ENCODE results near the gene ANKMY1.

Gene ANKMY1

GRCh38 chr2:240506406-240507059, 51.3 kb downstream of the ANKMY1 start:
- H3K27ac ChIP-seq (ENCODE audit: low read length), result no peak overlapping the region
- H3K27me3 ChIP-seq (ENCODE audit: control insufficient read depth, insufficient read depth, low read length), result no peaks in the 10 kb centered on the region
- no peaks in the 10 kb centered on the region for H3K36me3 ChIP-seq (ENCODE audit: control insufficient read depth, low read depth, low read length)
- H3K4me1 ChIP-seq (ENCODE audit: control insufficient read depth, low read depth, low read length), result no peaks in the 10 kb centered on the region
- H3K9me3 ChIP-seq (ENCODE audit: control insufficient read depth, low read depth, low read length), result no peaks in the 10 kb centered on the region
- H3K9ac ChIP-seq (ENCODE audit: low read length), result no peak overlapping the region
- no peak overlapping the region for H3K4me3 ChIP-seq (ENCODE audit: low read length)

- no peak overlapping the region for H3K27ac ChIP-seq (ENCODE audit: low read length)
- no peaks in the 10 kb centered on the region for H3K4me1 ChIP-seq (ENCODE audit: control insufficient read depth, low read depth, low read length)
- no peaks in the 10 kb centered on the region for H3K36me3 ChIP-seq (ENCODE audit: control insufficient read depth, low read depth, low read length)
- H3K27me3 ChIP-seq (ENCODE audit: control insufficient read depth, insufficient read depth, low read length), result no peaks in the 10 kb centered on the region
- H3K9me3 ChIP-seq (ENCODE audit: control insufficient read depth, low read depth, low read length), result no peaks in the 10 kb centered on the region
- no peak overlapping the region for H3K4me3 ChIP-seq (ENCODE audit: low read length)
- H3K9ac ChIP-seq (ENCODE audit: low read length), result no peak overlapping the region
These were observed 51.9 kb downstream of the ANKMY1 start for GRCh38 chr2:240505910-240506309.

- Histone ChIP-seq H3K27ac (ENCODE audit: low read length) (no peak overlapping the region), H3K9ac (ENCODE audit: low read length) (no peak overlapping the region), H3K4me3 (ENCODE audit: low read length) (no peak overlapping the region), H3K4me1 (ENCODE audit: control insufficient read depth, low read depth, low read length) (no peaks in the 10 kb centered on the region), H3K9me3 (ENCODE audit: control insufficient read depth, low read depth, low read length) (no peaks in the 10 kb centered on the region), H3K27me3 (ENCODE audit: control insufficient read depth, insufficient read depth, low read length) (no peaks in the 10 kb centered on the region), H3K36me3 (ENCODE audit: control insufficient read depth, low read depth, low read length) (no peaks in the 10 kb centered on the region)
These were observed 53.9 kb downstream of the ANKMY1 start for GRCh38 chr2:240503848-240504247.

GRCh38 chr2:240503375-240503774, 54.4 kb downstream of the ANKMY1 start:
- Histone ChIP-seq H3K27me3 (ENCODE audit: control insufficient read depth, insufficient read depth, low read length) (no peaks in the 10 kb centered on the region), H3K9ac (ENCODE audit: low read length) (no peak overlapping the region), H3K4me1 (ENCODE audit: control insufficient read depth, low read depth, low read length) (no peaks in the 10 kb centered on the region), H3K4me3 (ENCODE audit: low read length) (no peak overlapping the region), H3K36me3 (ENCODE audit: control insufficient read depth, low read depth, low read length) (no peaks in the 10 kb centered on the region), H3K27ac (ENCODE audit: low read length) (no peak overlapping the region), H3K9me3 (ENCODE audit: control insufficient read depth, low read depth, low read length) (no peaks in the 10 kb centered on the region)

GRCh38 chr2:240502430-240503121, 55.2 kb downstream of the ANKMY1 start:
- H3K9me3 ChIP-seq (ENCODE audit: control insufficient read depth, low read depth, low read length), result no peaks in the 10 kb centered on the region
- no peak overlapping the region for H3K4me3 ChIP-seq (ENCODE audit: low read length)
- no peaks in the 10 kb centered on the region for H3K4me1 ChIP-seq (ENCODE audit: control insufficient read depth, low read depth, low read length)
- no peak overlapping the region for H3K27ac ChIP-seq (ENCODE audit: low read length)
- H3K36me3 ChIP-seq (ENCODE audit: control insufficient read depth, low read depth, low read length), result no peaks in the 10 kb centered on the region
- H3K27me3 ChIP-seq (ENCODE audit: control insufficient read depth, insufficient read depth, low read length), result no peaks in the 10 kb centered on the region
- H3K9ac ChIP-seq (ENCODE audit: low read length), result no peak overlapping the region

GRCh38 chr2:240502059-240502429, 55.7 kb downstream of the ANKMY1 start:
- no peak overlapping the region for H3K9ac ChIP-seq (ENCODE audit: low read length)

GRCh38 chr2:240501531-240501991, 56.2 kb downstream of the ANKMY1 start:
- no peak overlapping the region for H3K27ac ChIP-seq (ENCODE audit: low read length)
- H3K9ac ChIP-seq (ENCODE audit: low read length), result no peak overlapping the region
- H3K9me3 ChIP-seq (ENCODE audit: control insufficient read depth, low read depth, low read length), result no peaks in the 10 kb centered on the region
- H3K4me3 ChIP-seq (ENCODE audit: low read length), result no peak overlapping the region
- no peaks in the 10 kb centered on the region for H3K27me3 ChIP-seq (ENCODE audit: control insufficient read depth, insufficient read depth, low read length)
- H3K36me3 ChIP-seq (ENCODE audit: control insufficient read depth, low read depth, low read length), result no peaks in the 10 kb centered on the region
- no peaks in the 10 kb centered on the region for H3K4me1 ChIP-seq (ENCODE audit: control insufficient read depth, low read depth, low read length)

More at GRCh38 chr2:240502059-240502429, 55.7 kb downstream of the ANKMY1 start:
- Histone ChIP-seq H3K9me3 (ENCODE audit: control insufficient read depth, low read depth, low read length) (no peaks in the 10 kb centered on the region), H3K27me3 (ENCODE audit: control insufficient read depth, insufficient read depth, low read length) (no peaks in the 10 kb centered on the region), H3K4me3 (ENCODE audit: low read length) (no peak overlapping the region), H3K4me1 (ENCODE audit: control insufficient read depth, low read depth, low read length) (no peaks in the 10 kb centered on the region), H3K36me3 (ENCODE audit: control insufficient read depth, low read depth, low read length) (no peaks in the 10 kb centered on the region), H3K27ac (ENCODE audit: low read length) (no peak overlapping the region)

GRCh38 chr2:240500561-240501423, 57.0 kb downstream of the ANKMY1 start:
- Histone ChIP-seq H3K27me3 (ENCODE audit: control insufficient read depth, insufficient read depth, low read length) (no peaks in the 10 kb centered on the region), H3K27ac (ENCODE audit: low read length) (no peak overlapping the region), H3K4me3 (ENCODE audit: low read length) (no peak overlapping the region), H3K9ac (ENCODE audit: low read length) (no peak overlapping the region), H3K36me3 (ENCODE audit: control insufficient read depth, low read depth, low read length) (no peaks in the 10 kb centered on the region), H3K9me3 (ENCODE audit: control insufficient read depth, low read depth, low read length) (no peaks in the 10 kb centered on the region), H3K4me1 (ENCODE audit: control insufficient read depth, low read depth, low read length) (no peaks in the 10 kb centered on the region)

- Histone ChIP-seq H3K27ac (ENCODE audit: low read length) (no peak overlapping the region), H3K27me3 (ENCODE audit: control insufficient read depth, insufficient read depth, low read length) (no peaks in the 10 kb centered on the region), H3K9me3 (ENCODE audit: control insufficient read depth, low read depth, low read length) (no peaks in the 10 kb centered on the region), H3K9ac (ENCODE audit: low read length) (no peak overlapping the region), H3K4me1 (ENCODE audit: control insufficient read depth, low read depth, low read length) (no peaks in the 10 kb centered on the region), H3K4me3 (ENCODE audit: low read length) (no peak overlapping the region), H3K36me3 (ENCODE audit: control insufficient read depth, low read depth, low read length) (no peaks in the 10 kb centered on the region)
These were observed 58.2 kb downstream of the ANKMY1 start for GRCh38 chr2:240499309-240500301.

GRCh38 chr2:240498958-240499260, 58.9 kb downstream of the ANKMY1 start:
- Histone ChIP-seq H3K36me3 (ENCODE audit: control insufficient read depth, low read depth, low read length) (no peaks in the 10 kb centered on the region), H3K9me3 (ENCODE audit: control insufficient read depth, low read depth, low read length) (no peaks in the 10 kb centered on the region), H3K27ac (ENCODE audit: low read length) (no peak overlapping the region), H3K9ac (ENCODE audit: low read length) (no peak overlapping the region), H3K4me1 (ENCODE audit: control insufficient read depth, low read depth, low read length) (no peaks in the 10 kb centered on the region), H3K27me3 (ENCODE audit: control insufficient read depth, insufficient read depth, low read length) (no peaks in the 10 kb centered on the region), H3K4me3 (ENCODE audit: low read length) (no peak overlapping the region)
